Stomach (tissue), 9 donors: Measurements from ENCODE around the gene HSPA12B. TPM values are rescaled to one million over a fixed set of nuclear protein-coding genes. Genes with fewer than 3 reads are reported as not detected.

ENCODE experiments used
- DNase-seq, 2 donors: peaks; one replicate each; pipeline versions ENCODE4 v3.0.0 to v3.0.0-alpha.2; 2013 to 2019
- H3K27ac ChIP-seq, 5 donors: fragments of 200-600 bp in 4 of 5; sonication (generic) in 4 of 5; one replicate each; pipeline ENCODE4 v1.5.1; 2013 to 2019; ENCODE audit warnings: mild to moderate bottlenecking in 1 of 5, moderate library complexity in 1 of 5
- H3K27me3 ChIP-seq, 3 donors: fragments of 200-600 bp; sonication (generic); one replicate each; pipeline ENCODE4 v1.5.1; 2017 to 2019; ENCODE audit warnings: mixed run types in 1 of 3
- H3K36me3 ChIP-seq, 4 donors: fragments of 200-600 bp; sonication (generic); 1 replicate in 3 of 4; 2 replicates in 1 of 4; pipeline ENCODE4 v1.5.1; 2016 to 2019
- H3K4me1 ChIP-seq, 4 donors: fragments of 200-600 bp; sonication (generic); one replicate each; pipeline ENCODE4 v1.5.1; 2016 to 2019
- H3K4me3 ChIP-seq, 4 donors: fragments of 200-600 bp; sonication (generic) in 3 of 4; one replicate each; pipeline ENCODE4 v1.5.1; 2016 to 2019; ENCODE audit warnings: mild to moderate bottlenecking in 1 of 4
- H3K9me3 ChIP-seq, 4 donors: fragments of 200-600 bp; sonication (generic); one replicate each; pipeline ENCODE4 v1.5.1; 2016 to 2019
- EP300 ChIP-seq: sonication (generic); formaldehyde crosslinking; IDR thresholded peaks from one replicate; pipeline ENCODE4 v1.6.1; 2017; ENCODE audit warnings: antibody characterized with exemption
- POLR2A ChIP-seq, 4 donors: fragments of 450-650 bp; IDR thresholded peaks; one replicate each; pipeline ENCODE4 v1.6.1; 2016; ENCODE audit warnings: antibody characterized with exemption in 4 of 4, control low read depth in 2 of 4, mild to moderate bottlenecking in 1 of 4, moderate library complexity in 1 of 4
- POLR2AphosphoS5 ChIP-seq, 3 donors: sonication (generic); formaldehyde crosslinking; IDR thresholded peaks; one replicate each; pipeline ENCODE4 v1.6.1; 2016; ENCODE audit warnings: antibody characterized with exemption in 3 of 3
- WGBS, 5 donors: extraction: QIAGEN DNeasy Blood & Tissue Kit in 3 of 5; methylation state at CpG; one replicate each; pipeline versions ENCODE4 v1.1.5 to v1.1.7; 2013 to 2018; 5-methylcytosine and 5-hydroxymethylcytosine counted together
- intact Hi-C: fragments of 100-400 bp; cut with DNase I; formaldehyde crosslinking; loops from one replicate; pipeline ENCODE4 v1.15.1; 2023; ENCODE audit warnings: low total_unique reads
- polyA plus RNA-seq, 3 donors: library from polyadenylated mRNA; stranded (reverse); fragments of 200-250 nt; gene quantifications; one replicate each; pipeline ENCODE4 v1.2.3, GENCODE V29; 2013
- total RNA-seq, 5 donors: library from RNA; depleted of rRNA; stranded (reverse); fragments of >200 nt; gene quantifications; one replicate each; pipeline versions ENCODE4 v1.1.0 to v1.2.3, GENCODE V29; 2014 to 2016
- TF ChIP-seq, protein P1 (sequence below), 7 experiments: fragments of 450-650 bp in 4 of 7; fragments of 200-600 bp in 3 of 7; sonication (generic) in 3 of 7; IDR thresholded peaks; one replicate each; pipeline ENCODE4 v1.5.1; 2016 to 2019; ENCODE audit warnings: antibody characterized with exemption in 7 of 7, control low read depth in 2 of 7, mild to moderate bottlenecking in 1 of 7
- donor health status: healthy with polysubstance abuse.
- donor health status: Bipolar disorder and iron deficiency.
- donor health status: healthy.

Gene HSPA12B
- total and polyA plus RNA-seq, 8 donors, result 0.87 to 14.3 (median 4.5) TPM

DNA sequence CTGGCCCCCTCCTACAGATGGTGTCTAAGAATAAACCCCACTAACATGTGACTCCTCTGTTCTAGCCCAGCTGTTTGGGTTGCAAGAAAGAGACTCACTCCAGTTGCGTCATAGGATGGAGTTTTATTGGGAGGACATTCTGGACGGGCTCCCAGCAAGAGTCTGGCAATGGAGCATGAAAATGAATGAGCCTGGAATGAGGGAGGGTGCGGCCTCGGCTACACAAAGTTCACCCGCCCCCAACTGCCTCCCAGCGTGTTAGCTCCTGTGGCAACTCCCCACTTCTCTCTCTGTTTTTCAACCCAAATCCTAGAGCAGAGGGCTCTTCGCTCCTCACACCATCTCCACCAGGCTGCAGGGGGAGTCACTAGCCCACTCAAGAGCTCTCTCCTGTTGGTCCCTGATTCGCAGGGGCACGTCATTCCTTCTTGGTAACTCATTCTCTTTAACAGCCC, 45.6 kb upstream of the HSPA12B start:
- intact Hi-C loops, result no loop called here

DNA sequence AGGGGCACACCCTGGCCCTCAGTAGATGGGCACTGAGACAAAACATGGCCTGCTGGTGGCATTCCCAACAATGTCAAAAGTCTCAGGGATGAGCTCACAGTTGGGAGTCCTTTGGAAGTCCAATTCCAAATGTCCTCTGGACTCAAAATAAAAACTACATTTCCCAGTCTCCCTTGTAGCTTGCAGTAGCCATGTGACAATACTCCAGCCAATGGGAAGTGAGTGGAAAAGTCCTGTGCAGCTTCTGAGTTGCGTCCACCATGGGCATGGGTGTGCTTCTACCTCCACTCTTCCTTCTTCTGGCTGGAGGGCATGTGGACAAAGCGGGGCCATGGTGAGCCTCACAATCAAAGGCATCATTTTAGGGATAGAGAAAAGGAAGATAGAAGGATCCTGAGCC, 44.8 kb upstream of the HSPA12B start:
- H3K4me1 ChIP-seq, result peaks cover 0 to 26% (median 11%) of the 10 kb centered on the region in 4 donors
- peaks cover 0 to 6% (median under 1%) of the 10 kb centered on the region in 3 donors for H3K27me3 ChIP-seq
- intact Hi-C loops, result no loop called here
- peak overlapping the region in 4 of 5 donors; percentile 60 to 82 (median 74) for H3K27ac ChIP-seq
- no peak for TF ChIP-seq POLR2AphosphoS5 (IDR thresholded peaks at IDR 0.05)
- TF ChIP-seq, protein P1, sequence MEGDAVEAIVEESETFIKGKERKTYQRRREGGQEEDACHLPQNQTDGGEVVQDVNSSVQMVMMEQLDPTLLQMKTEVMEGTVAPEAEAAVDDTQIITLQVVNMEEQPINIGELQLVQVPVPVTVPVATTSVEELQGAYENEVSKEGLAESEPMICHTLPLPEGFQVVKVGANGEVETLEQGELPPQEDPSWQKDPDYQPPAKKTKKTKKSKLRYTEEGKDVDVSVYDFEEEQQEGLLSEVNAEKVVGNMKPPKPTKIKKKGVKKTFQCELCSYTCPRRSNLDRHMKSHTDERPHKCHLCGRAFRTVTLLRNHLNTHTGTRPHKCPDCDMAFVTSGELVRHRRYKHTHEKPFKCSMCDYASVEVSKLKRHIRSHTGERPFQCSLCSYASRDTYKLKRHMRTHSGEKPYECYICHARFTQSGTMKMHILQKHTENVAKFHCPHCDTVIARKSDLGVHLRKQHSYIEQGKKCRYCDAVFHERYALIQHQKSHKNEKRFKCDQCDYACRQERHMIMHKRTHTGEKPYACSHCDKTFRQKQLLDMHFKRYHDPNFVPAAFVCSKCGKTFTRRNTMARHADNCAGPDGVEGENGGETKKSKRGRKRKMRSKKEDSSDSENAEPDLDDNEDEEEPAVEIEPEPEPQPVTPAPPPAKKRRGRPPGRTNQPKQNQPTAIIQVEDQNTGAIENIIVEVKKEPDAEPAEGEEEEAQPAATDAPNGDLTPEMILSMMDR (IDR thresholded peaks at IDR 0.05), result no peak
- no peak for TF ChIP-seq EP300
- TF ChIP-seq POLR2A (IDR thresholded peaks at IDR 0.05), result no peak
- 50 to 63% (median 54%) methylated on average over 2 of the region's 2 CpGs for WGBS, 5 donors
- peak in 1 of 2 donors; percentile 75 for DNase-seq
- no peaks in the 10 kb centered on the region for H3K36me3 ChIP-seq
- H3K9me3 ChIP-seq, result no peaks in the 10 kb centered on the region
- H3K4me3 ChIP-seq, result no peak overlapping the region

More for the DNA sequence above, 45.6 kb upstream of the HSPA12B start:
- TF ChIP-seq POLR2AphosphoS5 (IDR thresholded peaks at IDR 0.05) (peak in 2 of 3 donors; percentile 47 to 85), POLR2A (IDR thresholded peaks at IDR 0.05) (no peak)
- Histone ChIP-seq H3K4me3 (no peak overlapping the region), H3K27ac (peak overlapping the region in 4 of 5 donors; percentile 60 to 82 (median 74)), H3K36me3 (no peaks in the 10 kb centered on the region), H3K9me3 (no peaks in the 10 kb centered on the region), H3K27me3 (peaks cover 0 to 14% (median 8%) of the 10 kb centered on the region in 3 donors), H3K4me1 (peaks cover 7 to 33% (median 16%) of the 10 kb centered on the region in 4 donors)
- peak; percentile 52 to 93 for DNase-seq
- 18 to 54% (median 44%) methylated on average over 9 of the region's 9 CpGs for WGBS, 5 donors

DNA sequence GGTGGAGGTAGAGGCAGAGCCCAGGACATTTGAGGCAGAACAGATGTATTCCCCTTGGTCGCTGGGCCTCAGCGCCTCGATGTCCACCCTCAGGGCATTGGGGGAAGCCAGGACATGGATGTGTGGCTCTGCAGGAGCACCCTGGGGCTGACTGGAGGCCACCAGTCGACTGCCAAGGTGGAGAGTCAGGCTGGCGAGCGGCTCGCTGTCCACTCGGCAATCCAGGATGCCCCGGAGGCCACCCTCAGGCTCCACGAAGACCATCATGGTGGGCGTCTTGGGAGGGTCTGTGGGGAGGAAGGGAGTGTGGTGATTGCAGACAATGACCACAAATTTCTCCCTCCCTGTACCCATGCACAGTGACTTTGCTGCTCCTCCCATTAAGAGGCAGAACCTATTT, 42.5 kb upstream of the HSPA12B start:
- WGBS, 5 donors, result 81 to 89% (median 87%) methylated on average over 11 of the region's 11 CpGs
- DNase-seq, result no peak
- Histone ChIP-seq H3K27ac (no peak overlapping the region), H3K36me3 (no peaks in the 10 kb centered on the region), H3K9me3 (no peaks in the 10 kb centered on the region), H3K27me3 (no peaks in the 10 kb centered on the region), H3K4me3 (no peak overlapping the region), H3K4me1 (peaks cover 0 to 26% (median 11%) of the 10 kb centered on the region in 4 donors)
- no peak for TF ChIP-seq POLR2A (IDR thresholded peaks at IDR 0.05)
- TF ChIP-seq EP300, result no peak
- no peak for TF ChIP-seq POLR2AphosphoS5 (IDR thresholded peaks at IDR 0.05)
- TF ChIP-seq, protein P1 (IDR thresholded peaks at IDR 0.05), result no peak
- intact Hi-C loops, result no loop called here

DNA sequence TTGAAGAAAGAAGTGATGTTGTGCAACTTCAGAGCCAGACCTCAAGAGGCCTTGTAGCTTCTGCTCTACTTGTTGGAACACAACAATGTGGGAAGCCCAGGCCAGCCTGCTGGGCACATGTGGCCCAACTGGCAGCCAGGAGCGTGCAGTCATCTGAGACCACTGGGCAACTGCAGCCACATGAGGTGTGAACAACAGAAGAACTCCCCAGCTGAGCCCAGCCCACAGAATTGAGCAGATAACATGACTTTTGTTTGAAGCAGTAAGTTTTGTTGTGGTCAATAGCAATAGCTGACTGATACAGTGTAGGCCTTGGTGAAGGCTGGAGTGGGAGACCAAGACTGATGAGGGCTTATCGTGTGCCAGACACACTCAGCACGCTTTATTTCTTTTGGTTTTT, 42.1 kb upstream of the HSPA12B start:
- H3K9me3 ChIP-seq, result no peaks in the 10 kb centered on the region
- H3K36me3 ChIP-seq, result no peaks in the 10 kb centered on the region
- WGBS, 5 donors, result 95 to 99% (median 97%) methylated on average over 3 of the region's 3 CpGs
- H3K27ac ChIP-seq, result no peak overlapping the region
- DNase-seq, result no peak
- no peak for TF ChIP-seq POLR2A (IDR thresholded peaks at IDR 0.05)
- TF ChIP-seq, protein P1 (IDR thresholded peaks at IDR 0.05), result no peak
- no peak for TF ChIP-seq EP300
- no peak for TF ChIP-seq POLR2AphosphoS5 (IDR thresholded peaks at IDR 0.05)
- H3K4me1 ChIP-seq, result peaks cover 0 to 24% (median 11%) of the 10 kb centered on the region in 4 donors
- no peak overlapping the region for H3K4me3 ChIP-seq
- no peaks in the 10 kb centered on the region for H3K27me3 ChIP-seq
- intact Hi-C loops, result no loop called here

DNA sequence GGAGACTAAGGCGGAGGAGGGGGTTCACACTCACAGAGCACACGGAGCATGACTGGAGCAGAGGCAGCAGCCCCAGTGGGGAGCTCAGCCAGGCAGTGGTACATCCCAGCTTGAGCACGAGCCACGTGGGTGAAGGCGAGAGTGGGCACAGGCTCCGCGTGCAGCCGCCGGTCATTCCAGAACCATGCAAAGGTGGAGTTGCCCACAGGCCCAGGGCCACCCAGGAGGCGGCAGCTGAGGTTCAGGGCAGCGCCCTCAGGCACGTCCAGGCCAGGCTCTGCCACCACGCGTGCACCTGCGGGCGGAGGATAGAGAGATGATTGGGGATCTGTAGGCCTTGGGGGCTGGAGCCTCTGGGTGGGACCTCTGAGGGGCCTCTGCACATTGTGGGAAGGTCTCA, 41.2 kb upstream of the HSPA12B start:
- no peaks in the 10 kb centered on the region for H3K36me3 ChIP-seq
- WGBS, 5 donors, result 86 to 92% (median 90%) methylated on average over 10 to 16 of the region's 16 CpGs
- intact Hi-C loops, result no loop called here
- H3K27me3 ChIP-seq, result no peaks in the 10 kb centered on the region
- no peak overlapping the region for H3K27ac ChIP-seq
- no peak for TF ChIP-seq POLR2A (IDR thresholded peaks at IDR 0.05)
- TF ChIP-seq EP300, result no peak
- TF ChIP-seq POLR2AphosphoS5 (IDR thresholded peaks at IDR 0.05), result no peak
- TF ChIP-seq, protein P1 (IDR thresholded peaks at IDR 0.05), result no peak
- no peak for DNase-seq
- peaks cover 0 to 2% (median under 1%) of the 10 kb centered on the region in 4 donors for H3K9me3 ChIP-seq
- H3K4me1 ChIP-seq, result peaks cover 0 to 15% (median 9%) of the 10 kb centered on the region in 4 donors
- no peak overlapping the region for H3K4me3 ChIP-seq
